Skeletal muscle tissue (tissue), 4 donors: ENCODE results near the gene ZMYM5. TPM values are rescaled to one million over a fixed set of nuclear protein-coding genes. Genes with fewer than 3 reads are reported as not detected.
A peak's percentile ranks its signal among the peaks of the same experiment; 100 is the strongest.
"Not testable (repeated sequence)": the region's sequence is repeated elsewhere in the genome, so short reads cannot be mapped to it uniquely, and the experiment has no call there.

Experiments
- H3K27ac ChIP-seq: one replicate; pipeline ENCODE4 v1.7.0; 2013; ENCODE audit warnings: mild to moderate bottlenecking, low read depth, low read length, inconsistent platforms
- H3K27me3 ChIP-seq, 3 donors: one replicate each; pipeline ENCODE4 v1.7.0; 2013; ENCODE audit warnings: low read length in 3 of 3; ENCODE audit not compliant: control insufficient read depth in 3 of 3, insufficient read depth in 3 of 3
- H3K36me3 ChIP-seq, 3 donors: one replicate each; pipeline ENCODE4 v1.7.0; 2013; ENCODE audit warnings: low read length in 3 of 3; ENCODE audit not compliant: control insufficient read depth in 3 of 3, insufficient read depth in 3 of 3
- H3K4me1 ChIP-seq, 3 donors: one replicate each; pipeline ENCODE4 v1.7.0; 2013; ENCODE audit warnings: low read length in 3 of 3, mild to moderate bottlenecking in 3 of 3; ENCODE audit not compliant: control insufficient read depth in 3 of 3, insufficient read depth in 3 of 3
- H3K4me3 ChIP-seq, 3 donors: one replicate each; pipeline ENCODE4 v1.7.0; 2013; ENCODE audit warnings: low read length in 3 of 3
- H3K9ac ChIP-seq, 3 donors: one replicate each; pipeline ENCODE4 v1.7.0; 2013; ENCODE audit warnings: low read length in 3 of 3, mild to moderate bottlenecking in 3 of 3, moderate library complexity in 2 of 3, low read depth in 1 of 3
- H3K9me3 ChIP-seq, 3 donors: one replicate each; pipeline ENCODE4 v1.7.0; 2013; ENCODE audit warnings: low read length in 3 of 3; ENCODE audit not compliant: control insufficient read depth in 3 of 3
- total RNA-seq: library from RNA; depleted of rRNA; stranded (reverse); fragments of >200 nt; gene quantifications from one replicate; pipeline ENCODE4 v1.2.3, GENCODE V29; 2014
- donor health status: Osteomylitis.

The ZMYM5 gene
- total RNA-seq, 1 donor from 2014 or later: 15.1 TPM

- H3K27ac ChIP-seq: no peak overlapping the region
- H3K4me3 ChIP-seq: no peak overlapping the region
- H3K9me3 ChIP-seq: no peaks in the 10 kb centered on the region
- no peaks in the 10 kb centered on the region for H3K27me3 ChIP-seq
- no peaks in the 10 kb centered on the region for H3K36me3 ChIP-seq
- no peak overlapping the region for H3K9ac ChIP-seq
- H3K4me1 ChIP-seq: no peaks in the 10 kb centered on the region
These were observed 68.8 kb downstream of the ZMYM5 start for GRCh38 chr13:19794631-19795030.

GRCh38 chr13:19791953-19792537 is 71.4 kb downstream of the ZMYM5 start:
- no peaks in the 10 kb centered on the region for H3K4me1 ChIP-seq
- H3K27me3 ChIP-seq: no peaks in the 10 kb centered on the region
- no peak overlapping the region for H3K4me3 ChIP-seq

GRCh38 chr13:19782727-19783682 is 80.4 kb downstream of the ZMYM5 start, which contains the start of gene PSPC1:
PSPC1 (minus strand) TSS chr13:19782945; CDS start chr13:19782757, 188 bp downstream.
- Histone ChIP-seq H3K4me3 (peak within 1 kb of the TSS; percentile 92 to 100 (median 98)), H3K9ac (peak within 1 kb of the TSS; percentile 96 to 99 (median 98)), H3K27ac (peak within 1 kb of the TSS; percentile 96)
- H3K27me3 ChIP-seq, H3K4me1 ChIP-seq, H3K9me3 ChIP-seq, H3K36me3 ChIP-seq: not testable (repeated sequence)

More at GRCh38 chr13:19791953-19792537, 71.4 kb downstream of the ZMYM5 start:
- Histone ChIP-seq H3K36me3 (no peaks in the 10 kb centered on the region), H3K9me3 (no peaks in the 10 kb centered on the region), H3K9ac (no peak overlapping the region), H3K27ac (no peak overlapping the region)

GRCh38 chr13:19782049-19782726 is 81.3 kb downstream of the ZMYM5 start:
- H3K9me3 ChIP-seq: no peaks in the 10 kb centered on the region
- peaks cover 2 to 4% (median 2%) of the 10 kb centered on the region in 3 donors for H3K4me1 ChIP-seq
- peak overlapping the region; percentile 96 to 99 (median 98) for H3K9ac ChIP-seq
- peak overlapping the region; percentile 92 to 100 (median 98) for H3K4me3 ChIP-seq
- H3K27ac ChIP-seq: peak overlapping the region; percentile 96
- no peaks in the 10 kb centered on the region for H3K36me3 ChIP-seq
- no peaks in the 10 kb centered on the region for H3K27me3 ChIP-seq

DNA sequence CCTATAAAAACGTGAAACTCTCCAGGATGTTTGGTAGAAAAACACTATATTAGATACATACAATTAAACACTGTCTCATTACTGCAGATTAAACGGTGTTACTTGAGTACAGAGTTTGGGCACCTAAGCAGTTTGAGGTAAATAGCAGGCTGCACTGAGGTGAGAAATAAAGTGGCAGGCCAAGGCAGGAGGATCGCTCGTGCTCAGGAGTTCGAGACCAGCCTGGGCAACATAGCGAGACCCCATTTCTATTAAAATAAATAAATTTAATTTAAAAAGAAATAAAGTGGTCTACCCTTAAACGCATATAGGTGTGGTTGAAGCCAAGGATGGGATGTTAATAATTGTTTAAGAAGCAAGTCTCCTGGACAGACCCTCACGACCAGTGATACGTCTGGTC is 81.9 kb downstream of the ZMYM5 start:
- H3K9me3 ChIP-seq: no peaks in the 10 kb centered on the region
- H3K9ac ChIP-seq: peak overlapping the region; percentile 96 to 99 (median 98)
- peak overlapping the region; percentile 96 for H3K27ac ChIP-seq

DNA sequence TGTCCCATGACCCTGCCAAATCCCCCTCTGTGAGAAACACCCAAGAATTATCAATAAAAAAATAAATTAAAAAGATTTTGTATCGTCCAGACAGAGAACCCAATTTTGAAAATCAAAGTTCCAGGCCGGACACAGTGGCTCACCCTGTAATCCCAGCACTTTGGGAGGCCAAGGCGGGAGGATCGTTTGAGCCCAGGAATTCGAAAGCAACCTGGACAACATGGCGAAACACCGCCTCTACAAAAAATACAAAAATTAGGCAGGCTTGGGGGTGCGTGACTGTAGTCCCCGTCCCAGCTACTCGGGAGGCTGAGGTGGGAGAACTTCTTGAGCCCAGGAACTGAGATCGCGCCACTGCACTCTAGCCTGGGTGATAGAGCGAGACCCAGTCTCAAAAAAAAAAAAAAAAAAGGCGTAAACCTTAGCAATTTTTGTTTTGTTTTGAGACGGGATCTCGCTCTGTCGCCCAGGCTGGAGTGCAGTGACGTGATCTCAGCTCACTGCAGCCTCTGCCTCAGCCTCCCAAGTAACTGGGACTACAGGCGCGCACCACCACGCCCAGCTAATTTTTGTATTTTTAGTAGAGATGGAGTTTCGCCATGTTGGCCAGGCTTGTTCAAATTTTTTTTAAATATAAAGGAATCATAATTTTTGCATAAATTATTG is 82.6 kb downstream of the ZMYM5 start:
- H3K27ac ChIP-seq, H3K36me3 ChIP-seq, H3K9me3 ChIP-seq, H3K27me3 ChIP-seq, H3K4me1 ChIP-seq: not testable (repeated sequence)
- H3K4me3 ChIP-seq: peak overlapping the region; percentile 13 to 100 (median 92)
- H3K9ac ChIP-seq: peak overlapping the region in 1 of 3 donors; percentile 99

More for the DNA sequence above, 81.9 kb downstream of the ZMYM5 start:
- Histone ChIP-seq H3K4me1 (peaks cover 2 to 4% (median 2%) of the 10 kb centered on the region in 3 donors), H3K36me3 (no peaks in the 10 kb centered on the region), H3K27me3 (no peaks in the 10 kb centered on the region), H3K4me3 (peak overlapping the region; percentile 92 to 100 (median 98))

Other genes with a start within 250 kb of the ZMYM5 start
- 7.8 TPM for gene MPHOSPH8, start 230.0 kb downstream of the ZMYM5 start, total RNA-seq
- gene PSPC1, start 80.7 kb downstream of the ZMYM5 start, total RNA-seq: 59.5 TPM
- 61.6 TPM for gene ZMYM2, start 95.1 kb upstream of the ZMYM5 start, total RNA-seq